ENCODE results near the gene CRB3.
"Not testable (repeated sequence)": the region's sequence is repeated elsewhere in the genome, so short reads cannot be mapped to it uniquely, and the experiment has no call there.

Gene CRB3

DNA sequence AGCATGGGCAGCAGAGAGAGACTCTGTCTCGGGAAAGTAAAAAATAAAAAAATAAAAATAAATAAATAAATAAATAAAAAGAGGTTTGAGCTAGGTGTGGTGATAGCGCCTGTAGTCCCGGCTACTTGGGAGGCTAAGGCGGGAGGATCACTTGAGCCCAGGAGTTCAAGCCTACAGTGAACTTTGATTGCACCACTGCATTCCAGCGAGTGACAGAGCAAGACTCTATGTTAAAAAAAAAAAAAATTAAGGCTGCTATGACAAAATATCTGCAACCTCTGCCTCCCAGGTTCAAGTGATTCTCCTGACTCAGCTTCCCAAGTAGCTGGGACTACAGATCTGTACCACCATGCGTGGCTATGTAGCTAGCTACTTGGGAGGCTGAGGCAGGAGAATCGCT is 20.8 kb downstream of the CRB3 start:
- DNase-seq: no peak
- intact Hi-C loops (cut with DNase I): no loop called here

DNA sequence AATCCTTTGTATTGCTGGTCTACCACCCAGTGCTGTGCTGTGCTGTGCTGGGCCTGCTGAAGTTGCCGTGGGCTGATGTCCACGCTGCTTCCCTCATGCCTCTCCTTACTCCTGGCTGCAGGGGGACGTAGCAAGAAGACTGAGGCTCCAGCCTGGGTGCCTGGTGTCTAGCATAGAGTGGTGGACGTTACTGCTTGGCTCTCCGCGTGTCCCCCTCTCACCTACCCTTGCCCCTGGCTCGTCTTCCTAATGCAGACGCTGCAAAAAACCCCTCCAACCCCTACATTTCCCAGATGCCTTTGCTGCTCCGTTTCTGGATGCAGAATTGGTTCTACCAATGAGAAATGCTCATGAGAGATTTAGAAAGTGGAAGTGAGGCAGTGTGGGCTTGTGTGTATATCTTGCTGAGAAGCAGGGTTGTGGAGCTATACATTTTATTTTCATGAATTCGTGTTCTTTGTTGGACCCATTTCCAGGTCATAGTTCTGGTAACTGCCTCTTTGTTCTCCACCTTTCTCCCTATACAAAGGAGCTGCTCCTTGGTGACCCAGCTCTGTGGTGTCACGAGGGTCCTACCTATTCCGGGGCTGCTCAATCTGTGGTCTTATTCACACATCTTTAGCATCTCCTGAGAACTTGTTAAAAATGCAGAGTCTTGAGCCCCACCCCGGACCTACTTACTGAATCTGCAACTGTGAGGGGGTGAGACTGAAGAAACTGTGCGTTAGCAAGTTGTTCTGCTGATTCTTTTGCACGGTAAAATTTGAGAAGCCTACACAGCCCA is 25.4 kb downstream of the CRB3 start:
- DNase-seq: peak in 1 of 10 donors; percentile 67
- intact Hi-C loops (cut with DNase I): loop anchor here (10.0 kb wide), 1 partner anchor 75 kb away; no protein-coding TSS in a partner anchor

DNA sequence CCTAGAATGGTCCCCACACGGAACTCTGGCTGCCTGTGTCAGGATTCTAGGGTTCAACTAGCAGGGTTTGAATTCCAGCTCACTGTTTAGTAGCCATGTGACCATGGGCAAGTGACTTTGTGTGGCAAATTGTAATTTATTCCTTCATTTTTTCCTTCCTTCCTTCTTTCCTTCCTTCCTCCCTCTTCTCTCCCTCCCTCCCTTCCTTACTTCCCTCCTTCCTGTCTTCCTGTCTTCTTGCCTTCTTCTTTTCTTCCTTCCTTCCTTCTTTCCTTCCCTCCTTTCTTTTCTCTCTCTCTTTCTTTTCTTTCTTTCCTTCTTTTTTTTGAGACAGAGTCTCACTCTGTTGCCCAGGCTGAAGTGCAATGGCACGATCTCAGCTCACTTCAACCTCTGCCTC is 26.1 kb downstream of the CRB3 start:
- no peak for DNase-seq
- intact Hi-C loops (cut with DNase I): loop anchor here (10.0 kb wide), 1 partner anchor 75 kb away; no protein-coding TSS in a partner anchor

DNA sequence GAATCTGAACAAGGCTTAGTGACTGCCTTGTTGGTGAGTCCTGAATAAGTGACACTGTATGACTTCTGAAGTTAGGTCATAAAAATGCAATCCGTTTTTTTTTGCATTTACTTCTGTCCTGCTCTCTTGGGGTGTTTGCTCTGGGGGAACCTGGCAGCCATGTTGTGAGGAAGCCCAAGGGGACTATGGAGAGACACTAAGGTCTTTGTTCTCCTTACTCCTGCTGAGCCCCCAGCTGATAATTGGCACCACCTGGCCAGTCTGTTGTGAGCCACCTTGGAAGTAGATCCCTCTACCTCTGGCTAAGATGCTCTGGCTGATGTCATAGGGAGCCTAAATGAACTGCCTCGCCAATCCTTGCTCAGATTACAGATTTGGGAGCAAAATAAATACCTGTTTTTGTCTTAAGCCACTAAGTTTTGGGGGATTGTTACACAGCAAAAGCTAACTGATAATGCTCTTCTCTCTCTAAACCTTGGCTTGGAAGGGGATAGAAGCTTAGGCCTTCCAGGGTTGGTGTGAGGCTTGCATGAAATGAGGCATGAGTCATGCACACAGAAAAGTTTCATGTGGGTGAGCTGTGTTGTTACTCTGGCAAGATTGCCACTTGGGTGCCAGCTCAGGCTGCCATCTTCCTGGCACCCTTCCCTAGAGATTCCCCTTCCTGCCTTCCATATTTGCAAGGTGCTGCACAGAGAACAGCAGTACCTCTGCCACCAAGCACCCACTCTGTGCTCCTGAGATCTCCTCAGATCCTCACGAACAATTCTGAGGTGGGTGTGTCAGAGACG is 27.9 kb downstream of the CRB3 start:
- peak in 5 of 10 donors; percentile 42 to 91 (median 44) for DNase-seq
- intact Hi-C loops (cut with DNase I): loop anchor here (10.0 kb wide), 1 partner anchor 77 kb away; no protein-coding TSS in a partner anchor

DNA sequence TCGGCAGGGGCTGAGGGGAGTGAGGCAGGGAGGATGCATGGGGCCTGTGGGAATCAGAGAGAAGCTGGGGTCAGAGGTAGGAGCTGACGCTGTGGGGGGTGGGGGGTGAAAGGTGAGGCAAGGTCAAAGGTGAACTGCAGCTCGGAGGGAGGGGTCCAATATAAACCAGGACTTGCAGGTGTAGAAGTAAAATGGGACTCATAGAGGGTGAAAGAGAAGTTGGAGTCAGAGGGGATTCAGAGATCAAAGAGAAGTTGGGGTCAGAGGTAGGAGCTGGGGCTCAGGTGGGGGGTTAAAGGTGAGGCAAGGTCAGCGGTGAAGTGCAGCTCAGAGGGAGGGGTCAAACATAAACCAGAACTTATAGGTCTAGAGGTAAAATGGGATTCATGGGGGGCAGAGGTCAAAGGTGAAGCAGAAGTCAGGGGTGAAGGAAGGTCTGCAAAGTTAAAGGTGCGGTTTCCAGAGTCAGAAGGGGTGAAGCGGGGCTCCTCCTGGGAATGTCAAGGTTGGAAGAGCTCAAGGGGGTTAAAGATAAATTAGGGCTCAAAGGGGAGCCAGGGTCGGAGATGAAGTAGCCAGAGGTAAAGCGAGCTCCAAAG is 30.5 kb downstream of the CRB3 start:
- intact Hi-C loops (cut with DNase I): loop anchor here (10.0 kb wide), 1 partner anchor 80 kb away; no protein-coding TSS in a partner anchor
- DNase-seq: no peak

DNA sequence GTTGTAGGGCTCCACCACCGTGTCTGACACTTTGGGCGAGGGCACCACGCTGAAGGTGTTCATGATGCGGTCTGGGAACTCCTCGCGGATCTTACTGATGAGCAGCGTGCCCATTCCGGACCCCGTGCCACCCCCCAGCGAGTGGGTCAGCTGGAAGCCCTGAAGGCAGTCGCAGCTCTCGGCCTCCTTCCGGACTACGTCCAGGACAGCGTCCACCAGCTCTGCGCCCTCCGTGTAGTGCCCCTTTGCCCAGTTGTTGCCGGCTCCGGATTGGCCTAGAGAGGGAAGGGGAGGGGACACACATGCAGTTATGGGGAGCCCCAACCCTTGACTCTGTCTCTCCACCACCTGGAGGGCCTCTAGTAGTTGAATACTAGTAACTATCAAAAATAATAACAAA is 31.9 kb downstream of the CRB3 start:
- no peak for DNase-seq
- intact Hi-C loops (cut with DNase I): loop anchor here (10.0 kb wide), 1 partner anchor 81 kb away; no protein-coding TSS in a partner anchor

- intact Hi-C loops (cut with DNase I): loop anchor here (10.0 kb wide), 1 partner anchor 84 kb away; no protein-coding TSS in a partner anchor
- no peak for DNase-seq
Observed at GRCh38 chr19:6498294-6499036, 34.4 kb downstream of the CRB3 start.

DNA sequence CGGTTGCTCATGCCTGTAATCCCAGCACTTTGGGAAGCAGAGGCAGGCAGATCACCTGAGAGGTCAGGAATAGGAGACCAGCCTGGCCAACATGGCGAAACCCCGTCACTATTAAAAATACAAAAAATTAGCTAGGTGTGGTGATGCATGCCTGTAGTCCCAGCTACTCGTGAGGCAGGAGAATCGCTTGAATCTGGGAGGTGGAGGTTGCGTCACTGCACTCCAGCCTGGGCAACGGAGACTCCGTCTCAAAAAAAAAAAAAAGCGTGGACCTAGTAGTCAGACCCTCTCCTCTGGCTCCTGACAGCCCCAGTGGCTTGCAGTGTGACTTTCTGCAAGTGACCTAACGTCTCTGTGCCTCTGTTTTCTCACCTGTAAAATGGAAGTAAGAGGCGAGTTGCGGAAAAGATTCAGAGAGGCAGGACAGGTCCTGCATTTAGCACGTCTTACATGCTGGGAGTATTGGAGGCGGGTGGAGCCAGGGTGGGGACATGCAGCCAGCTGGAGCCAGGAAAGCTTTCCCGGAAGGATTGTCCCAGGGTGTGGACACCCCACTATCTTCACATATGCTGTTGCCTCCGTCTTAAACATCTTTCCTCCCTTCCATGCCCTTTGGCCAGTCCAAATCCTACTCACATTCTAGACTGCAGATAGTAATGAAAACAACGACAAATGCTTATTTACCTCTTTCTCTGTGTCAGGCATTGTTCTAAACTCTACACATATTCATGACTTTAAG is 35.1 kb downstream of the CRB3 start:
- DNase-seq: peak in 1 of 10 donors; percentile 20
- intact Hi-C loops (cut with DNase I): loop anchor here (10.0 kb wide), 1 partner anchor 84 kb away; no protein-coding TSS in a partner anchor

DNA sequence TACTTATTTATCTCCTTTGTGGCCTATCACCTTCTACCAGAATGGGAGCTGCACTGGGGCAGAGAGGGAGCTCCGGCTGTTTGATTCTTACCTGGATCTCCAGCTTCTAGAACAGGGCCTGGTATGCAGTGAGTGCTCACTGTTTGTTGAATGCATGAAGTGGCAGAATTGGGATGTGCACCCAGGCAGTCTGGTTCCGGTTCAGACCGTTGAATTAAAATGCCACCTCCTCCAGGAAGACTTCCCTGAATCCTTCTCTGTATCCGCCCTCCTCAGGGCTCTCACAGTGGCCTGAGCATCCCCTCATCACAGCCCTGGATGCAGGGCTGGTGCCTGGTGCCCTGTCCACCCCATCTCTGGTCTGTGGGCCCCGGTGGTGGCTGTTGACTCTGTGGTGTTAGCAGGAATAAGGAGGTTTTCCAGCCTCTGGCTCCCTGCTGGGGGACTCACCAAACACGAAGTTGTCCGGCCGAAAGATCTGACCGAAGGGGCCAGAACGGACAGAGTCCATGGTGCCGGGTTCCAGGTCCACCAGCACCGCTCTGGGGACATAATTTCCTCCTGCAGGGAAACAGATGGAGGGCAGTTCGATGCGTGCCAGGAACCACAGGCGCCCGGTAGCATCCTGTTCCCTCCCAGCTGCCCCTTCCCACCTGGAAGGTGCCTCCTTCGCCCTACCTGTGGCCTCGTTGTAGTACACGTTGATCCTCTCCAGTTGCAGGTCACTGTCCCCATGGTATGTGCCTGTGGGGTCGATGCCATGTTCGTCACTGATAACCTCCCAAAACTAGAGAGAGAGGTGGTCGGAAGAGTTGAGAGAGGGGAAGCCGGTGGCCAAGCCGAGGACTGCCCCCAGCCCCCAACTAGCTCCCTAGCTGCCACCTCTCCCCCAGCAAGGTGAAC is 37.0 kb downstream of the CRB3 start:
- DNase-seq: no peak
- intact Hi-C loops (cut with DNase I): loop anchor here (10.0 kb wide), 1 partner anchor 136 kb away; the partner anchor contains the start of gene CLPP

DNA sequence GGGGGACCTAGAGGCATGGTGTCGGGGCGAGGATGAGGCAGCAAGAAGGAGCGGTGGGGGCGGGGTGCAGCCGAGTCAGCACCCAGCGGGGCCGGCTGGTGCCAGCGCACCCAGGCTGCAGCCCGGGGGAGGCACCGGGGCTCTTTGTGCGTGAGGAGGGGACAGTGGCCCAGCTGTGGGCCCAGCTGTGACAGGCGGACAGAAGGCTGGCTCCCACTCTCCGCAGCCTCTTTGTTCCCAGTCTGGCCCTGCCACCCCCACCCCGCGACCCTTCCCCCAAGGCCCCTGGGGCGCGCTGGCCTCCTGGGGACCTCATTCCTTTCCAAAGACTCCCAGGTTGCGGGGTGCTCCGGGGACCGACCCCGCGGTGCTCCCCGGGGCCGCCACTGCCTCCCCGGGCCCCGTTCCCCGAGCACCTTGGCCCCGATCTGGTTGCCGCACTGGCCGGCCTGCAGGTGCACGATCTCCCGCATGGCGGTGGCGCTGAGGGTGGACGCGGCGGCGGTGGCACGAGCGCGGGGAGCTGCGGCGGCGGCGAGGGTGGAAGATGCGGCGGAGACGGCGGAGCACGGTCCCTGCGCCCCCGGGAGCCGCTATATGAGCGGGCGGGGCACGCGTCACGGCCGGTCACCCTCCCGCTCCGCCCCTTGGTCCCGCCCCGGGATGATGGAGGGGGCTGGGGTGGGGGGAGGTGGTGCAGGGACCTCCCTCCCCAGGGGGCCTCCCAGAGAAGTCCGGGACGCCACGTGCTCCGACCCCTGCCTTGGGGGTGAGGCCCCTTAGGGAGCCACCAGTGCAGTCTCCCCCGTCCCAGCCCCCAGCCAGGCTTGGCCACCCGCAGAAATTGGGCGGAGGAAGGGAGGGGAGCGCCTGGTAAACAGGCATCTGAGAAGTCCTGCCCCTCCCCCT is 37.9 kb downstream of the CRB3 start, which contains the start of gene TUBB4A:
TSS of gene TUBB4A (minus strand) at position 570 of the 909 bp plus-strand sequence. CDS start at position 473, 97 bp downstream.
- peak; percentile 84 to 99 (median 90) for DNase-seq
- intact Hi-C loops (cut with DNase I): loop anchor here (10.0 kb wide), 1 partner anchor 137 kb away; the partner anchor contains the start of gene CLPP

GRCh38 chr19:6503407-6504201 is 39.5 kb downstream of the CRB3 start:
- intact Hi-C loops (cut with DNase I): loop anchor here (10.0 kb wide), 1 partner anchor 139 kb away; the partner anchor contains the start of gene CLPP
- no peak for DNase-seq

DNA sequence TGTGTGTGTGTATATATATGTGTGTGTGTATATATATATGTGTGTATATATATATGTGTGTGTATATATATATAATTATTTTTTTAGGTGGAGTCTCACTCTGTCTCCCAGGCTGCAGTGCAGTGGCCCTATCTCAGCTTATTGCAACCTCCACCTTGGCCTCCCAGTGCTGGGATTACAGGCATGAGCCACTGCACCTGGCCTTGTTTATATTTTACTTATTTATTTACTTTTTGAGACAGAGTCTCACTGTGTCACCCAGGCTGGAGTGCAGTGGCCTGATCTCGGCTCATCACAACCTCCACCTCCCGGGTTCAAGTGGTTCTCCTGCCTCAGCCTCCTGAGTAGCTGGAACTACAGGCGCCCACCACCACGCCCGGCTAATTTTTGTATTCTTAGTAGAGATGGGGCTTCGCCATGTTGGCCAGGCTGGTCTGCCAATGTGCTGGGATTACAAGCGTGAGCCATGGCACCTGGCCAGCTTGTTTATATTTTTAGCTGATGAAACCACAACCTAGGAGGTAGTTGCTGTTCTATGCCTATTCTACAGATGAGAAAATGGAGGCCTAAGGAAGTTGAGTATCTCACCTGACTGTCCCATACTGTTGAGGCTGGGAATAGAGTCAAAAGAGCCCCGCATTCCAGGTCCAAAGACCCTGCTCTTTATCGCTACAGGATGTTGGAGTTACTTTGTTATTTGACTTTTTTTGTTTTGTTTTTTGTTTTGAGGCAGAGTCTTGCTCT is 44.1 kb downstream of the CRB3 start:
- not testable (repeated sequence) for DNase-seq
- intact Hi-C loops (cut with DNase I): loop anchor here (10.0 kb wide), 1 partner anchor 143 kb away; the partner anchor contains the start of gene CLPP

- DNase-seq: peak; percentile 73 to 97 (median 91)
- intact Hi-C loops (cut with DNase I): loop anchor here (10.0 kb wide), 1 partner anchor 145 kb away; the partner anchor contains the start of gene CLPP
Observed at GRCh38 chr19:6509118-6509971, 45.3 kb downstream of the CRB3 start.

GRCh38 chr19:6510618-6511017 is 46.5 kb downstream of the CRB3 start:
- peak in 1 of 10 donors; percentile 41 for DNase-seq
- intact Hi-C loops (cut with DNase I): no loop called here

Data from posterior cingulate gyrus (tissue), 11 donors.